ENCODE measurements around the gene NCK1.

GRCh38 chr3:136839556-136839931, 22.5 kb upstream of the NCK1 start:
- TF ChIP-seq YY1 (IDR thresholded peaks at IDR 0.05; ENCODE audit: extremely low read depth, insufficient replicate concordance, low read depth, low read length) (no peak), CTCF (IDR thresholded peaks at IDR 0.05 in 2 of 3, conservative IDR thresholded peaks at IDR 0.05 in 1 of 3; ENCODE audit: borderline replicate concordance in 1 of 3, insufficient read depth in 1 of 3, low read depth in 2 of 3, low read length in 2 of 3) (no peak), FOSL1 (IDR thresholded peaks at IDR 0.05; ENCODE audit: low read depth) (no peak)
